Measurements from ENCODE around the gene UGT2B10. TPM values are rescaled to one million over a fixed set of nuclear protein-coding genes. Genes with fewer than 3 reads are reported as not detected.

The UGT2B10 gene
- total RNA-seq, 1 experiment from 2014 or later: not detected

DNA sequence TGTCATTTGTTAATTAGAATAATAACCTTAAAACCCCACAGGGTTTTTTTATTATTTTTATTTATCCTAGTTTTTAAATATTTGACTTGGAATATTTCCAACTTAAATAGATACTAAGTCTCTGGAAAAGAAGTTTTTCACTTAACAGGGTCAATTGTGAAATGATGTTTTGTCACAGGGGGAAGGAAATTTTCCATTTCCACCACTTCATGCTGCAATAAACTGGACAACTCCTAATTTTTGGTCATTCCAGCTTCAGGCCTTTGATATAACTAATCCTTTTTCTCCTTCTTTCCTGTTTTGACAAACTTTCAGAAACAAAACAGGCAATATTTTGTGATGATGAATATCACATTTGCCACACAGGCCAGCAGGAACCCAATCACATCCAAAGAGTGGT lies 45.3 kb downstream of the UGT2B10 start:
- H3K9me3 ChIP-seq (ENCODE audit: control insufficient read depth, low read depth, low read length): no peaks in the 10 kb centered on the region
- no peak overlapping the region for H2BK15ac ChIP-seq (ENCODE audit: low read depth, low read length)
- H3K14ac ChIP-seq (ENCODE audit: insufficient read depth, low read length): no peak overlapping the region
- peaks cover 14 to 15% of the 10 kb centered on the region in 2 experiments for H3K9me3 Mint-ChIP-seq
- H3K27me3 Mint-ChIP-seq (ENCODE audit: low read depth): no peaks in the 10 kb centered on the region
- no peak overlapping the region for H3K27ac ChIP-seq (ENCODE audit: insufficient read length, low read depth, low read length)
- no peak overlapping the region for H2AK5ac ChIP-seq (ENCODE audit: insufficient read length, low read length)
- no peaks in the 10 kb centered on the region for H3K23me2 ChIP-seq (ENCODE audit: insufficient read length, low read depth, low read length, poor library complexity, severe bottlenecking)
- H3K56ac ChIP-seq (ENCODE audit: insufficient read length, low read depth, low read length): no peak overlapping the region
- no peak overlapping the region for H4K91ac ChIP-seq (ENCODE audit: insufficient read length, low read depth, low read length)
- no peaks in the 10 kb centered on the region for H3K79me2 ChIP-seq (ENCODE audit: insufficient read depth, low read length)
- no peak overlapping the region for H2BK12ac ChIP-seq (ENCODE audit: insufficient read length, low read depth, low read length)
- H3K27ac Mint-ChIP-seq: no peak overlapping the region
- no peak overlapping the region for H3T11ph ChIP-seq (ENCODE audit: low read length)
- H2BK5ac ChIP-seq (ENCODE audit: insufficient read length, low read length): no peak overlapping the region
- no peak for DNase-seq
- H3K4me3 Mint-ChIP-seq: no peak overlapping the region
- no peak overlapping the region for H2BK20ac ChIP-seq (ENCODE audit: low read depth, low read length, poor library complexity, severe bottlenecking)
- no peaks in the 10 kb centered on the region for H4K20me1 ChIP-seq (ENCODE audit: control insufficient read depth, insufficient read depth, insufficient read length)
- no peaks in the 10 kb centered on the region for H3K79me1 ChIP-seq (ENCODE audit: insufficient read depth, low read depth, low read length, poor library complexity, severe bottlenecking)
- H2AFZ ChIP-seq (ENCODE audit: low read length): no peak overlapping the region
- peaks cover 3 to 22% (median 3%) of the 10 kb centered on the region in 3 experiments; a peak in 6 of 7 replicates for H3K36me3 Mint-ChIP-seq (ENCODE audit: insufficient read depth in 1 of 3, low read depth in 3 of 3)
- H3K4me1 ChIP-seq (ENCODE audit: insufficient read depth, low read length): no peaks in the 10 kb centered on the region
- no peaks in the 10 kb centered on the region for H3K27me3 ChIP-seq (ENCODE audit: insufficient read depth, low read length)
- no peak overlapping the region for H3K4ac ChIP-seq (ENCODE audit: low read depth, low read length)
- H2BK120ac ChIP-seq (ENCODE audit: low read depth, low read length, poor library complexity, severe bottlenecking): no peak overlapping the region
- no peak overlapping the region for H3K9ac ChIP-seq (ENCODE audit: extremely low read depth, insufficient read length, low read length)
- H3K4me2 ChIP-seq (ENCODE audit: insufficient read depth, insufficient read length, low read length): no peak overlapping the region
- H4K8ac ChIP-seq (replicated peaks; ENCODE audit: insufficient read length, low read depth, low read length): no peak overlapping the region
- TF ChIP-seq CTCF (conservative IDR thresholded peaks at IDR 0.05): no peak
- H3K18ac ChIP-seq (ENCODE audit: insufficient read length, low read depth, low read length): no peak overlapping the region
- H4K5ac ChIP-seq (ENCODE audit: insufficient read length, low read depth, low read length): no peak overlapping the region
- H3K23ac ChIP-seq (ENCODE audit: insufficient read length, low read depth, low read length): no peak overlapping the region
- peaks cover 0 to 2% of the 10 kb centered on the region in 2 experiments; a peak in 1 of 4 replicates for H3K4me1 Mint-ChIP-seq

Data from H9 (cell line).